ENCODE data around the gene PPP1R1A. TPM values are rescaled to one million over a fixed set of nuclear protein-coding genes. Genes with fewer than 3 reads are reported as not detected.
A peak's percentile ranks its signal among the peaks of the same experiment; 100 is the strongest.

The PPP1R1A gene
- total RNA-seq, 4 donors from 2014 or later: 1.3 to 11.5 (median 5.2) TPM

DNA sequence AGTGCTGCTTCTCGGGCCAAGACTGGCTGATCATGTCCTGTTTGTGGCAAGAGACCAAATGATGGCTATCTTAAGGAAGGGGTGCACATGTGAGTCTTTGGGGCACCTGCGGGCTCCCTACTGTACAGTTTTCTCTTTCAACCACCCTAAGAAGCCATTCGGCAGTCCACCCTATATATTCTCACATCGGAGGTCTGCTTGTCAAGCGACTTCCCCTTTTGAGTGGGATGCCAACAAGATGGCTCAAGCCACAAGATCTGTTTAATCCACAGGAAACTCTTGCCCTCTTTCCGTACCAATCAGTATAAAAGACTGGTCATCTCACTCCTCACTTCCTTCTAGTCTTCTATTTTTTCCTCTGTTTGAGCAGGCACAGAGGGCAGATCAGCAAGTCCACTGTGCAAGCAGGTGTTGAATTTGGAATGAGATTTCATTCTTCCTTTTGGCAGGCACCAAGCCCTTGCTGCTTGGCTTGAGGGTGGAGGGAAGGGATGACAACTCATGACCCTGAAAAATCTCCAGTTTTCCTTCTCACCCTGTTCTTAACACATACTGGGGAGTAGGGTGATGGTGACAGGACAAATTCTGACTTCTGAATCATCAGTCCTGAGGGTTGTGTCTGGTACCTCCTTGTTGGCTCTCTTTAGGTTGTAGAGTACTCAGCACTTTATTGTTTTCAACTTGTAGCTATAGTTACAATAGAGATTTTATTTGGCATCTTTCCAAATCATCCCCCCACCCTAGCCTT, 28.6 kb upstream of the PPP1R1A start:
- 61% methylated on average over 6 of the region's 6 CpGs for WGBS, 2 donors
- TF ChIP-seq POLR2A (IDR thresholded peaks at IDR 0.05) (no peak), CTCF (IDR thresholded peaks at IDR 0.05) (no peak)
- H3K4me3 ChIP-seq (ENCODE audit: low read depth, poor library complexity, severe bottlenecking): no peak overlapping the region
- peak in 1 of 2 donors; percentile 39 for DNase-seq (ENCODE audit: low spot score in 2 of 2)
- intact Hi-C loops (cut with DNase I; ENCODE audit: low total_unique reads): no loop called here

DNA sequence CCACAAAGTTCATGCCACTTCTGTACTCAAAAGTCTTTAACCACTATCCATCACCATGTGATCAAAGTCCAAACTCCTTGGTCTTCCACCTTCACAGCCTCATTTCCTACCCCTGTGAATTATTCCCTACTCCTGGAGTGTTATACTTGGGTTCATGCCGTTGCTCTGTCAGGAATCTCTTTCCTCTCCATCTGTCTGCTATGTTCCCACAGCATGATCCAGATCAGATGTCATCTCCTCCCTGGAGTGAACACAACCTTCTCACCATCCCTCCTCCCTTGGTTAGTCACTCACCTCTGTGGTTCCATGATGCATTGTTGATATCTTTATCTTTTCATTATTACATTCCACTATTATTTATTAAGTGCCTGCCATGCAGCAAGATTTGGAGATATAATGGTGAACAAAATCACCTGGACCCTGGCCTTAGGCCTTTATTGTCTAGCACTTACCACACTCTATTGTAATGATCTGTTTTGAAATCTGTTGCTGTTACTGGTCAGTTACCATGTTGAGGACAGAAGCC, 23.8 kb upstream of the PPP1R1A start:
- intact Hi-C loops (cut with DNase I; ENCODE audit: low total_unique reads): no loop called here
- H3K4me3 ChIP-seq (ENCODE audit: low read depth, poor library complexity, severe bottlenecking): no peak overlapping the region
- DNase-seq (ENCODE audit: low spot score in 2 of 2): peak in 1 of 2 donors; percentile 13
- TF ChIP-seq POLR2A (IDR thresholded peaks at IDR 0.05): no peak
- TF ChIP-seq CTCF (IDR thresholded peaks at IDR 0.05): no peak
- 43 to 55% methylated on average over 1 of the region's 1 CpG for WGBS, 2 donors

GRCh38 chr12:54611715-54612149, 23.3 kb upstream of the PPP1R1A start:
- WGBS, 2 donors: 41 to 49% methylated on average over 3 of the region's 3 CpGs
- no peak for TF ChIP-seq POLR2A (IDR thresholded peaks at IDR 0.05)
- no peak for TF ChIP-seq CTCF (IDR thresholded peaks at IDR 0.05)
- peak in 1 of 2 donors; percentile 62 for DNase-seq (ENCODE audit: low spot score in 2 of 2)
- intact Hi-C loops (cut with DNase I; ENCODE audit: low total_unique reads): no loop called here
- no peak overlapping the region for H3K4me3 ChIP-seq (ENCODE audit: low read depth, poor library complexity, severe bottlenecking)

DNA sequence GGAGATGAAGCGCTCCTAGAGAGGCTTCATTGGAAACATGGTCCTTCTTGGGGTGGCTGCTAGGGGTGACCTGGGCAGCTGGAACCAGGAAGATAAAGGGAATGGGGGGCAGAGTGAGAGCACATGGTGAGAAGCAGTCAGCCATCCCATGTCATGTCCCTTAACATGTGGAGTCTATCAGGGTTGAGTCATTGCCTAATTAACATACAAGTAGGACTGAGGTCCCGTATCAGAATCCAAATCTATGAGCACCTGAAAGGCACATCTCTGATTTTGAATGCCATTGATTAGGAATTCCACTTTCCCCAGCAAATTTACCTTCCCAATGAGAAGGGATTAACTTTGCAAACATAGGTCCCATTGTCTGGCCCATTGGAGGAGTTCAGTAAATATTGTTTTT, 20.3 kb upstream of the PPP1R1A start:
- DNase-seq (ENCODE audit: low spot score in 2 of 2): peak in 1 of 2 donors; percentile 15
- H3K4me3 ChIP-seq (ENCODE audit: low read depth, poor library complexity, severe bottlenecking): no peak overlapping the region
- intact Hi-C loops (cut with DNase I; ENCODE audit: low total_unique reads): no loop called here
- WGBS, 2 donors: 56 to 66% methylated on average over 2 of the region's 2 CpGs
- TF ChIP-seq CTCF (IDR thresholded peaks at IDR 0.05) (no peak), POLR2A (IDR thresholded peaks at IDR 0.05) (no peak)

DNA sequence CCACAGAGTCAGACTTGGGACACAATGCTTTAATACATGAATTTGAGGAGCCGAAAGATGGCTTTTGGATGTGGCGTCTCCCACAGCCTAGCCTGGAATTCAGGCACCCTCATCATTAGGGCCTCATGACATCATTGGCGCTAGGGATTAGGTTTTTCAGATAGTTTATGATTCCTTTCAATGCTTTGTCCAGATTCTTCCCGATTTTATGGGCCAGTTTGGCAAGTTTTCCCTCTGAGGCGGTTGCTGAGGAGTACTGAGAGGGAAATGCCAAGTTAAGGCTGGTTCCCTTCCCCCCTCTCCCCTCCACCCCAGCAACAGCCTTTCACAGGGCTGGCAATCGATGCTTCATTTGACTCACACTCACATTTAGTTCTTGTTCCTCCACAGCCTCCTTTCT, 19.7 kb upstream of the PPP1R1A start:
- intact Hi-C loops (cut with DNase I; ENCODE audit: low total_unique reads): no loop called here
- peak in 1 of 2 donors; percentile 18 for DNase-seq (ENCODE audit: low spot score in 2 of 2)
- TF ChIP-seq CTCF (IDR thresholded peaks at IDR 0.05) (no peak), POLR2A (IDR thresholded peaks at IDR 0.05) (no peak)
- no peak overlapping the region for H3K4me3 ChIP-seq (ENCODE audit: low read depth, poor library complexity, severe bottlenecking)
- WGBS, 2 donors: 40 to 51% methylated on average over 6 of the region's 6 CpGs
